ENCODE measurements around the gene ABO. TPM values are rescaled to one million over a fixed set of nuclear protein-coding genes. Genes with fewer than 3 reads are reported as not detected.

The ABO gene
- total RNA-seq, 1 donor from 2014 or later = 4.8 TPM

GRCh38 chr9:133248726-133249295 is 26.2 kb downstream of the ABO start:
- no peaks in the 10 kb centered on the region for H3K4me1 ChIP-seq
- intact Hi-C loops (cut with DNase I) = no loop called here
- TF ChIP-seq CTCF (IDR thresholded peaks at IDR 0.05) = no peak
- no peaks in the 10 kb centered on the region for H3K9me3 ChIP-seq
- H3K36me3 ChIP-seq = no peaks in the 10 kb centered on the region
- no peak overlapping the region for H3K4me3 ChIP-seq
- no peak overlapping the region for H3K27ac ChIP-seq
- H3K27me3 ChIP-seq = no peaks in the 10 kb centered on the region
- DNase-seq (ENCODE audit: low spot score in 2 of 2) = no peak

- no peaks in the 10 kb centered on the region for H3K9me3 ChIP-seq
- H3K27ac ChIP-seq = no peak overlapping the region
- H3K4me3 ChIP-seq = no peak overlapping the region
- no peaks in the 10 kb centered on the region for H3K4me1 ChIP-seq
- H3K36me3 ChIP-seq = no peaks in the 10 kb centered on the region
- intact Hi-C loops (cut with DNase I) = no loop called here
- H3K27me3 ChIP-seq = no peaks in the 10 kb centered on the region
- no peak for TF ChIP-seq CTCF (IDR thresholded peaks at IDR 0.05)
- DNase-seq (ENCODE audit: low spot score in 2 of 2) = no peak
These were observed 27.4 kb downstream of the ABO start for GRCh38 chr9:133247632-133248031.

- Histone ChIP-seq H3K36me3 (no peaks in the 10 kb centered on the region), H3K27ac (no peak overlapping the region), H3K9me3 (no peaks in the 10 kb centered on the region), H3K4me3 (no peak overlapping the region), H3K27me3 (no peaks in the 10 kb centered on the region), H3K4me1 (no peaks in the 10 kb centered on the region)
- intact Hi-C loops (cut with DNase I) = no loop called here
- DNase-seq (ENCODE audit: low spot score in 2 of 2) = no peak
- no peak for TF ChIP-seq CTCF (IDR thresholded peaks at IDR 0.05)
These were observed 28.0 kb downstream of the ABO start for GRCh38 chr9:133246991-133247390.

- H3K36me3 ChIP-seq = no peaks in the 10 kb centered on the region
- TF ChIP-seq CTCF (IDR thresholded peaks at IDR 0.05) = no peak
- intact Hi-C loops (cut with DNase I) = no loop called here
- H3K27me3 ChIP-seq = no peaks in the 10 kb centered on the region
- no peak overlapping the region for H3K4me3 ChIP-seq
- no peaks in the 10 kb centered on the region for H3K9me3 ChIP-seq
- H3K4me1 ChIP-seq = no peaks in the 10 kb centered on the region
- H3K27ac ChIP-seq = no peak overlapping the region
- no peak for DNase-seq (ENCODE audit: low spot score in 2 of 2)
These were observed 28.4 kb downstream of the ABO start for GRCh38 chr9:133246562-133246961.

- Histone ChIP-seq H3K27me3 (no peaks in the 10 kb centered on the region), H3K36me3 (no peaks in the 10 kb centered on the region), H3K4me1 (no peaks in the 10 kb centered on the region), H3K27ac (no peak overlapping the region), H3K4me3 (no peak overlapping the region), H3K9me3 (no peaks in the 10 kb centered on the region)
- TF ChIP-seq CTCF (IDR thresholded peaks at IDR 0.05) = no peak
- DNase-seq (ENCODE audit: low spot score in 2 of 2) = no peak
- intact Hi-C loops (cut with DNase I) = no loop called here
These were observed 32.0 kb downstream of the ABO start for GRCh38 chr9:133242991-133243390.

- no peaks in the 10 kb centered on the region for H3K9me3 ChIP-seq
- H3K4me1 ChIP-seq = no peaks in the 10 kb centered on the region
- peak in 1 of 2 donors; percentile 27 for DNase-seq (ENCODE audit: low spot score in 2 of 2)
- no peak overlapping the region for H3K4me3 ChIP-seq
- TF ChIP-seq CTCF (IDR thresholded peaks at IDR 0.05) = no peak
- no peak overlapping the region for H3K27ac ChIP-seq
- intact Hi-C loops (cut with DNase I) = no loop called here
- H3K36me3 ChIP-seq = no peaks in the 10 kb centered on the region
- H3K27me3 ChIP-seq = no peaks in the 10 kb centered on the region
These were observed 32.8 kb downstream of the ABO start for GRCh38 chr9:133242241-133242640.

All from ascending aorta (tissue), 2 donors.